Spinal cord (tissue), 10 donors: ENCODE data around the gene INTS14. TPM values are rescaled to one million over a fixed set of nuclear protein-coding genes. Genes with fewer than 3 reads are reported as not detected.
"Not testable (repeated sequence)": the region's sequence is repeated elsewhere in the genome, so short reads cannot be mapped to it uniquely, and the experiment has no call there.

Source experiments
- DNase-seq, 6 donors: peaks; one replicate each; pipeline versions ENCODE4 v3.0.0 to v3.0.0-alpha.2; 2013 to 2015; ENCODE audit warnings: low spot score in 6 of 6, low read depth in 4 of 6
- H3K27ac ChIP-seq: one replicate; pipeline ENCODE4 v1.5.1; 2013; ENCODE audit warnings: low read depth, low read length, control low read depth
- H3K27me3 ChIP-seq: one replicate; pipeline ENCODE4 v1.6.1; 2013; ENCODE audit warnings: low read length; ENCODE audit not compliant: control insufficient read depth, insufficient read depth
- H3K36me3 ChIP-seq: one replicate; pipeline ENCODE4 v1.6.1; 2013; ENCODE audit warnings: low read length; ENCODE audit not compliant: control insufficient read depth, insufficient read depth
- H3K4me1 ChIP-seq: one replicate; pipeline ENCODE4 v1.6.1; 2013; ENCODE audit warnings: low read length; ENCODE audit not compliant: control insufficient read depth, insufficient read depth
- H3K4me3 ChIP-seq: one replicate; pipeline ENCODE4 v1.5.1; 2013; ENCODE audit warnings: low read depth, low read length, control low read depth
- H3K9me3 ChIP-seq: one replicate; pipeline ENCODE4 v1.6.1; 2013; ENCODE audit warnings: low read length; ENCODE audit not compliant: control insufficient read depth, insufficient read depth
- WGBS: methylation state at CpG from one replicate; pipeline ENCODE4 v1.1.5; 2013; ENCODE audit warnings: missing lambda C conversion rate; ENCODE audit not compliant: insufficient coverage; 5-methylcytosine and 5-hydroxymethylcytosine counted together
- polyA plus RNA-seq, 2 donors: library from polyadenylated mRNA; unstranded; fragments of 120-200 nt; gene quantifications; one replicate each; pipeline ENCODE4 v1.2.1, GENCODE V29; 2013; ENCODE audit not compliant: insufficient read length in 2 of 2
- total RNA-seq, 2 donors: library from RNA; depleted of rRNA in 1 of 2; stranded (reverse); fragments of 120-200 nt in 1 of 2; fragments of >200 nt in 1 of 2; gene quantifications; one replicate each; pipeline versions ENCODE4 v1.2.3 to v1.2.4, GENCODE V29; 2013 to 2014
- donor health status: healthy.

The INTS14 gene
- total and polyA plus RNA-seq, 4 donors = 24.4 to 30.0 (median 26.8) TPM

DNA sequence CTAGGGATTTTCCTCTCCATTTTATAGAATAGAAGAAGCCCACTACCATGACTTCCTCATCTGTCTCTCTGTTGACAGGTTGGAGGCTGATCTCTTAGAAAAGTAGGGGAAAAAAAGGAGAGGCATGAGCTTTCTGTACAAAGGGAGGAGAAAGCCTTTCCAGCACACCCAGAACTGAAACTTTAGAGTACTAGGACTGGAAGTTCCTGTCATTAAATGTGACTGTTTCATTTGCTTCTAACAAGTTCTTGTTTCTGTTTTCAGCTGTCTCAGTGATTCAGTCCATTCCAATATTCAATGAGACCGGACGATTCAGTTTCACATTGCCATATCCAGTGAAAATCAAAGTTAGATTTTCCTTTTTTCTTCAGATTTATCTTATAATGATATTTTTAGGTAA, 39.0 kb downstream of the INTS14 start:
- H3K4me3 ChIP-seq = no peak overlapping the region
- H3K27ac ChIP-seq = no peak overlapping the region
- WGBS = no CpG with 5 or more reads among the region's 2 CpGs
- no peaks in the 10 kb centered on the region for H3K27me3 ChIP-seq
- no peaks in the 10 kb centered on the region for H3K9me3 ChIP-seq
- H3K36me3 ChIP-seq = peaks cover 23% of the 10 kb centered on the region
- DNase-seq = no peak
- no peaks in the 10 kb centered on the region for H3K4me1 ChIP-seq

DNA sequence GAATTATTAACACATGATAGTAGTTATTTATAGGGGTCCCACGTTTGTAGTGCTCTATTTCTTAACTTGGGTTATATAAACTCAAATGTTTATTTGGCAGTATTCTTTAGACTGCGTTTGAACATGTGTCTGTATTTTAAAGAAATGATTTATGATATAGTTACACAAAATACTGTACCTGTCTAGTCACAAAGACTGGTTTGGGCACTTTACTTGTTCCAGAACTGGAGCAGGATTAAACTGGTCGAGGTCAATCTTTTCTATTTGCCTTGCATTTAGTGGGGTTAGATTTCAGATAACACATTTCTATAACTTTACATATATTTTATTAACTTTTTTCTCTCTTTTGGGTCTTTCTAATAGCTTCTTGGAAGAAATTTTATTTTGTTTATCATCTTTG, 41.2 kb downstream of the INTS14 start:
- DNase-seq = no peak
- WGBS = no CpG with 5 or more reads among the region's 3 CpGs
- Histone ChIP-seq H3K27ac (no peak overlapping the region), H3K36me3 (peaks cover 30% of the 10 kb centered on the region), H3K4me1 (no peaks in the 10 kb centered on the region), H3K4me3 (no peak overlapping the region), H3K9me3 (no peaks in the 10 kb centered on the region), H3K27me3 (no peaks in the 10 kb centered on the region)

DNA sequence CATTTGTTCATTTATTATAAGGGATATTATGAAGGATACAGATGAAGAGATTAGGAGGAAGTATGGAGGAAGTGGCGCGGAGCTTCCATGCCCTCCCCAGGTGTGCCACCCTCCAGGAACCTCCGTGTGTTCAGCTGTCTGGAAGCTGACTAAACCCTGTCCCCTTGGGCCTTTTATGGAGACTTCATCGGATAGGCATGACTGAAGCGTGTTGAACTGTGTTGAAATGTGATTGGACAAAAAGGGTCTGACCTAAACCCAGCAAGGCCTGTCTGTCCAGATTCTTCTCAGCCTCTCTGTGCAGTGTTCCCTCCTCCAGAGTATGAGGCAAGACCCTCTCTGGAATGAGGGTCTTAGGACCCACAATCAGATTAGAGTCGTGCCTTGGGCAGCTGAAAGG, 49.0 kb downstream of the INTS14 start:
- H3K4me1 ChIP-seq = no peaks in the 10 kb centered on the region
- 100% methylated on average over 1 of the region's 6 CpGs for WGBS

DNA sequence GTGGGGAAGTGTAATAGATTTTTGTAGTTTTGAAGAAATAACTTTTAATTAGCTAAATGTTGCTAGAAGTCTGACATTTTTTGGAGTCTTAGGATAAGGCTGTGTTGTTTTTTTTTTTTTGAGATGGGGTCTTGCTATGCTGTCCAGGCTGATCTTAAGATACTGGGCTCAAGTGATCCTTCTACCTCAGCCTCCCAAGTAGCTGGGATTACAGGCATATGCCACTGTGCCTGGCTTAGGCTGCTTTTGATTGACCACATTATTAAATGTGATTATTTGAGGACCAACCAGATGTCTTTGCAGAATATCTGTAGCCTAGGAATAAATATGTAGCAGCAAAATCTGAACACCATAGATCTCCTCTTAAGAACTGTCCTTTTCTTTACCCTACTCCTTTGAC, 51.0 kb downstream of the INTS14 start:
- Histone ChIP-seq H3K27ac (no peak overlapping the region), H3K36me3 (peaks cover 44% of the 10 kb centered on the region)

More for the DNA sequence above, 49.0 kb downstream of the INTS14 start:
- Histone ChIP-seq H3K4me3 (no peak overlapping the region), H3K27ac (no peak overlapping the region), H3K27me3 (no peaks in the 10 kb centered on the region), H3K9me3 (no peaks in the 10 kb centered on the region), H3K36me3 (peaks cover 41% of the 10 kb centered on the region)
- DNase-seq = no peak

DNA sequence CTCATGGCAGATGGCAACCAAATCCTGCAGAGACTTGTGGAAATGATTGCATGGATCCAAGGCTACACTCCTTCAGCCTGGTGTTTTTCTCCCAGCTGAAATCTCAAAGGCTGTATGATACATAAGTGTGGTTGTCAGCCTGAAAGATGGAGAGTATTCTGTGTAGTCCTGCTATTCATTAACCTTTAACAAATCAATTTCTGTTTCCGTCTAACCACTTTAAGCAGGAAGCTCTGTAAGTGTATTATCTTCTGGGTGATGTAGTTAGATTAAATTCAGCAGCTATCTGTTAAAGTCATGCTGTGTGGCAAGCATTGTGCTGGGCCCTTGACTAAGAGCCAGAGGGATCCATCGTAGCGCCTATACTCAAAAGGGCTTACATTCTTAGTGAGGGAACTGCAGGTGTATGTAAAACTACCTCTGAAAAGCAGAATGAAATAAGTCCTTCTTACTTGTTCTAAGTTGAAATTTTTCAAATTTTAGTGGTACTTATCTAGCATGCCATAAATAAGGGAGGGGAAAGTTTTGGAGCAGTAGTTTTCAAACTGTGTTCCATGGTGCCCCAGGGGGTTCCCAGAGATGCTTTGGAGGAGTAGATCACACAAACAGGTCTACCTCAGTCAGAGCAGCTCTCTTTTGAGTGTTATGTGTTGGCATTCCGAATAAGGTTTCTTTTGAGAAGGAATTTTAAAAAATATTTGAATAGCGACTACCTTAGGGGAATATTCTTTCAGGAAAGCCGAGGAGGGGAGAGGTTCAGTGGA, 51.8 kb downstream of the INTS14 start:
- Histone ChIP-seq H3K4me1 (no peaks in the 10 kb centered on the region), H3K27me3 (no peaks in the 10 kb centered on the region), H3K27ac (no peak overlapping the region), H3K4me3 (no peak overlapping the region), H3K36me3 (peaks cover 44% of the 10 kb centered on the region), H3K9me3 (no peaks in the 10 kb centered on the region)
- no peak for DNase-seq
- 100% methylated on average over 1 of the region's 6 CpGs for WGBS

More for the DNA sequence above, 51.0 kb downstream of the INTS14 start:
- H3K9me3 ChIP-seq = no peaks in the 10 kb centered on the region
- no peaks in the 10 kb centered on the region for H3K27me3 ChIP-seq
- no peaks in the 10 kb centered on the region for H3K4me1 ChIP-seq
- DNase-seq = no peak
- H3K4me3 ChIP-seq = no peak overlapping the region

DNA sequence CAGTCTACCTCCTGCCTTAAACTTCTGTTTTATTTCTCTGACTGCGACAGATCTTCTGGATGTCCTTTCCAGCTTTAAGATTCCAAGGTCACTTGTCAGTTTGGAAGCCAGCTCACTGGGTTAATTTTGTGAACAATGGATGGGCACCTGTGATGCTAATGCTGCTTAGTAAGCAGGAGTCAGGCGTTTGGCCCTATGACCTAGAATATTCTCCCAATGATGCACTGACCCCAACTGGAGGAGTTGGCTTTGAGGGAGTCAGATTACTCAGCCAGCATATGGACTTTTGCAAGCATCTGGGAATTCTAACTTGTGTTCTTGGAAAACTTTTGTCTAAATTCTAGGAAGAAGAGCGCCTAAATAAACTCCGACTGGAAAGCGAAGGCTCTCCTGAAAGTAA, 52.6 kb downstream of the INTS14 start:
- WGBS = 100% methylated on average over 4 of the region's 5 CpGs
- no peaks in the 10 kb centered on the region for H3K4me1 ChIP-seq
- no peak overlapping the region for H3K27ac ChIP-seq
- no peak overlapping the region for H3K4me3 ChIP-seq
- H3K27me3 ChIP-seq = no peaks in the 10 kb centered on the region
- H3K36me3 ChIP-seq = peaks cover 39% of the 10 kb centered on the region
- no peaks in the 10 kb centered on the region for H3K9me3 ChIP-seq
- no peak for DNase-seq

DNA sequence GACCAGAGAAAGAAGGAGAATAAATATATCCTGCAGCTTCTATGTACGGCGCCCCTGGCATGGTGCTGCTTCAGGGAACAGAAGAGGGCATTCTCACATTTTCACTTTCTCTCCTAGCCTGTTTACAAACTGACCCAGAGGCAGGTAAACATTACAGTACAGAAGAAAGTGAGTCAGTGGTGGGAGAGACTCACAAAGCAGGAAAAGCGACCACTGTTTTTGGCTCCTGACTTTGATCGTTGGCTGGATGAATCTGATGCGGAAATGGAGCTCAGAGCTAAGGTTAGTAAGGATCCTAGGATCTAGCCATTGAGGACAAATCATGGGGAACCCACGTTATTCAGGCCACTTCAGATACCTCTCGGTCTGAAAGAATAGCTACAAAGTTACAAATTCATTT, 54.3 kb downstream of the INTS14 start:
- no peak for DNase-seq
- WGBS = 100% methylated on average over 3 of the region's 7 CpGs
- peaks cover 35% of the 10 kb centered on the region for H3K36me3 ChIP-seq

DNA sequence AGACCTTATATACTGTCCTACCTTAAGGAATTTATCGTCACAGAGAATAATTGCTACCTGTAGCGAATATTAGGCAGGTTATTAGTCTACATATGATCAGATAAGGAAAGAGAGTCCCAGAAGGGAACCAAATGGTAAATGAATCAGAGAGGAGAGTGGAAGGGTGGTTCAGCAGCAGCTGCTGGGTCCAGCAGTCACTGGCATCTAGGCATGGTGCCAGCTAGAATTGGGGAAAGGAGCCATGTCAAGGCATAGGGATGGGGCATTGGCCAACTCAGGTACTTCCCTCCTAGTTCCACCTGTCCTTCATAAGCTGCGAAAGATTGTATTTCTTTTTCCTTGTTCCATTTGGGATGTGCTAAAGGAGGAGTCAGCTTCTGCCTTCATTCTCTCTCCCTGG, 57.2 kb downstream of the INTS14 start:
- no peaks in the 10 kb centered on the region for H3K4me1 ChIP-seq
- no peak for DNase-seq
- no peaks in the 10 kb centered on the region for H3K27me3 ChIP-seq
- no peaks in the 10 kb centered on the region for H3K9me3 ChIP-seq
- peaks cover 23% of the 10 kb centered on the region for H3K36me3 ChIP-seq
- H3K4me3 ChIP-seq = no peak overlapping the region
- no peak overlapping the region for H3K27ac ChIP-seq
- no CpG with 5 or more reads among the region's 3 CpGs for WGBS

More for the DNA sequence above, 54.3 kb downstream of the INTS14 start:
- no peak overlapping the region for H3K4me3 ChIP-seq
- no peaks in the 10 kb centered on the region for H3K27me3 ChIP-seq
- H3K9me3 ChIP-seq = no peaks in the 10 kb centered on the region
- no peaks in the 10 kb centered on the region for H3K4me1 ChIP-seq
- no peak overlapping the region for H3K27ac ChIP-seq

DNA sequence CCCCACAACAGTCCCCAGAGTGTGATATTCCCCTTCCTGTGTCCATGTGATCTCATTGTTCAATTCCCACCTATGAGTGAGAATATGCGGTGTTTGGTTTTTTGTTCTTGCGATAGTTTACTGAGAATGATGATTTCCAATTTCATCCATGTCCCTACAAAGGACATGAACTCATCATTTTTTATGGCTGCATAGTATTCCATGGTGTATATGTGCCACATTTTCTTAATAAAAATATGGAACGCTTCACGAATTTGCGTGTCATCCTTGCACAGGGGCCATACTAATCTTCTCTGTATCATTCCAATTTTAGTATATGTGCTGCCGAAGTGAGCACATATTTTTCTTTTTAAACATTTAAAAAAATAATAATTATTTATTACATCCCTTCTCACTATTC, 58.1 kb downstream of the INTS14 start:
- H3K4me3 ChIP-seq, H3K4me1 ChIP-seq, H3K27me3 ChIP-seq, DNase-seq, H3K9me3 ChIP-seq, H3K27ac ChIP-seq: not testable (repeated sequence)
- H3K36me3 ChIP-seq = peaks cover 23% of the 10 kb centered on the region
- no CpG with 5 or more reads among the region's 6 CpGs for WGBS

DNA sequence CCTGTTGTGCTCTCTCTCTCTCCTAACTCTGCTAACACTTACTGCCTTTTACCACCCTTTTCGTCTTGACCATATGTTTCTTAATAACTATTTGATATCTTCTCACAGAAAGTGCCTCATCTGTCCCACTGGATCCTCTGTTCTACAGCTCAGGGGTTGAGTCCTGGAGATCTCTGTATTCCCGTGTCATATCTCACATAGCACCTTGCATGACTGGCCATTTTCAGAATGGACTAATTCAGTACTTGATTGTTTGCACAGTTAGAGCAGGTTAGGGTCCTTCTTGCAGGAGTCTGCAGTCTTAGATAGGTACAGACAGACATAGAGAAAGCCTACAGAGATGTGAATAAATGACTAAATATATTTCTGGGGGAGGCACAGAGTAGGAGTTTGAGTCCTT, 59.7 kb downstream of the INTS14 start:
- H3K4me3 ChIP-seq = no peak overlapping the region
- peaks cover 12% of the 10 kb centered on the region for H3K36me3 ChIP-seq
- WGBS = 83% methylated on average over 2 of the region's 2 CpGs
- no peaks in the 10 kb centered on the region for H3K4me1 ChIP-seq
- no peak for DNase-seq
- H3K27me3 ChIP-seq = no peaks in the 10 kb centered on the region
- no peaks in the 10 kb centered on the region for H3K9me3 ChIP-seq
- no peak overlapping the region for H3K27ac ChIP-seq
